Hair follicular keratinocyte (primary cell): Measurements from ENCODE around the gene MBD2. TPM values are rescaled to one million over a fixed set of nuclear protein-coding genes. Genes with fewer than 3 reads are reported as not detected.

Experiments used
- total RNA-seq: library from RNA; depleted of rRNA; stranded (reverse); fragments of >200 nt; gene quantifications from 2 replicates; pipeline ENCODE4 v1.2.3, GENCODE V29; 2015

Gene MBD2
- 45.1 and 55.5 TPM in 2 replicates for total RNA-seq

GRCh38 chr18:54224379-54225014, at the start of gene MBD2:
Gene MBD2, minus strand, starts transcription at chr18:54224669. Its CDS starts 110 bp downstream, at chr18:54224559.

Other genes with a start within 250 kb of the MBD2 start
- 10.2 and 11.7 TPM in 2 replicates for gene POLI, start 44.8 kb upstream of the MBD2 start, total RNA-seq
- not detected in 2 replicates for gene STARD6, start 133.2 kb upstream of the MBD2 start, total RNA-seq
- gene C18orf54, start 133.2 kb upstream of the MBD2 start, total RNA-seq: 4.5 and 5.2 TPM in 2 replicates